ENCODE measurements around the gene OR56B1. TPM values are rescaled to one million over a fixed set of nuclear protein-coding genes. Genes with fewer than 3 reads are reported as not detected.
A peak's percentile ranks its signal among the peaks of the same experiment; 100 is the strongest.

OR56B1 gene
- total RNA-seq (2013), result 0.08 TPM
- under 1 TPM in 1 of 3 donors, not detected in 2; 0.04 TPM for polyA plus RNA-seq
- polyA minus RNA-seq, result not detected in 2 replicates
- 0 to 0.30 (median 0) reads per million in 11 experiments for total RNA-seq

- Histone ChIP-seq H3K27ac (ENCODE audit: low read depth in 1 of 2, low read length in 2 of 2) (no peak within 1 kb of the TSS), H3K4me3 (replicated peaks in 1 of 3; ENCODE audit: low read depth in 2 of 3, low read length in 3 of 3) (no peak within 1 kb of the TSS), H3K36me3 (replicated peaks in 1 of 2; ENCODE audit: control insufficient read depth in 1 of 2, insufficient read depth in 2 of 2, low read length in 2 of 2) (no peaks in the 10 kb centered on the region), H3K4me1 (ENCODE audit: control insufficient read depth in 1 of 2, insufficient read depth in 2 of 2, low read length in 2 of 2) (no peaks in the 10 kb centered on the region), H3K27me3 (ENCODE audit: control insufficient read depth in 2 of 2, insufficient read depth in 2 of 2, low read length in 2 of 2) (no peaks in the 10 kb centered on the region), H3K79me2 (ENCODE audit: insufficient read depth, low read length) (no peaks in the 10 kb centered on the region), H4K20me1 (ENCODE audit: insufficient read depth, low read length) (no peaks in the 10 kb centered on the region), H3K9ac (ENCODE audit: insufficient read depth, low read length, poor library complexity, severe bottlenecking) (no peak within 1 kb of the TSS), H2AFZ (ENCODE audit: insufficient read depth, low read depth, low read length, poor library complexity, severe bottlenecking) (no peak within 1 kb of the TSS), H3K9me3 (replicated peaks in 1 of 2; ENCODE audit: control insufficient read depth in 1 of 2, insufficient read depth in 1 of 2, low read length in 2 of 2) (no peaks in the 10 kb centered on the region), H3K4me2 (replicated peaks; ENCODE audit: extremely low read depth, low read length, poor library complexity, severe bottlenecking) (no peak within 1 kb of the TSS)
- 100% methylated on average over 1 of the region's 1 CpG for WGBS (ENCODE audit: insufficient coverage)
- Mint-ChIP-seq H3K36me3 (no peaks in the 10 kb centered on the region), H3K27ac (no peak within 1 kb of the TSS), H3K4me1 (no peaks in the 10 kb centered on the region), H3K4me3 (no peak within 1 kb of the TSS), H3K9me3 (peaks cover 0 to 7% (median 5%) of the 10 kb centered on the region in 7 donors), H3K27me3 (ENCODE audit: low read depth in 3 of 3) (no peaks in the 10 kb centered on the region)
- DNase-seq, result no peak
- intact Hi-C loops (cut with micrococcal nuclease), result no loop called here
- no peak for TF ChIP-seq CTCF (IDR thresholded peaks at IDR 0.05)
These were observed at the start of gene OR56B1 for GRCh38 chr11:5736396-5736795. Gene OR56B1 (plus strand): TSS chr11:5736448. CDS start chr11:5736517, 69 bp downstream.

DNA sequence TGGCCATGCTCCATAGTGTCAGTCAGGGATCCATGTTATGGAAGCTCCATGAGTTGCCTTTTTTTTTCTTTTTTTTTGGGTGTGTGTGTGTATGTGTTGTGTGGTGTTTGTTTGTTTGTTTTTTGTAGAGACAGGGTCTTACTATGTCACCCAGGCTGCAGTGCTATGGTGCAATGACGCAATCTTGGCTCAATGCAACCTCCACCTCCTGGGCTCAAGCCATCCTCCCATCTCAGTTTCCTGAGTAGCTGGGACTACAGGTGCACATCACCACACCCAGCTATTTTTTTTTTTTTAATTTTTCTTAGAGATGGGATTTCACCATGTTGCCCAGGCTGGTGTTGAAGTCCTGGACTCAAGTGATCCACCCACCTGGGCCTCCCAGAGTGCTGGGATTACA lies 47.8 kb upstream of the OR56B1 start:
- Histone ChIP-seq H3K9ac (ENCODE audit: insufficient read depth, low read length, poor library complexity, severe bottlenecking) (no peak overlapping the region), H3K4me2 (replicated peaks; ENCODE audit: extremely low read depth, low read length, poor library complexity, severe bottlenecking) (no peak overlapping the region)
- no peak for DNase-seq

More for the DNA sequence above, 47.8 kb upstream of the OR56B1 start:
- H3K4me3 ChIP-seq (replicated peaks in 1 of 3; ENCODE audit: low read depth in 2 of 3, low read length in 3 of 3), result peak overlapping the region in 1 of 3 experiments; percentile 13
- H3K4me1 ChIP-seq (ENCODE audit: control insufficient read depth in 1 of 2, insufficient read depth in 2 of 2, low read length in 2 of 2), result peaks cover 40 to 44% of the 10 kb centered on the region in 2 donors
- intact Hi-C loops (cut with micrococcal nuclease), result loop anchor here (5.0 kb wide), 2 partner anchors 66 to 129 kb away; no protein-coding TSS in a partner anchor
- Mint-ChIP-seq H3K27ac (peak overlapping the region; percentile 70 to 100 (median 98)), H3K4me3 (no peak overlapping the region), H3K27me3 (ENCODE audit: low read depth in 3 of 3) (no peaks in the 10 kb centered on the region), H3K36me3 (peaks cover 3 to 8% of the 10 kb centered on the region in 2 donors), H3K9me3 (peaks cover 0 to 3% (median 0%) of the 10 kb centered on the region in 7 donors), H3K4me1 (peaks cover 48% of the 10 kb centered on the region)
- peaks cover 6% of the 10 kb centered on the region for H4K20me1 ChIP-seq (ENCODE audit: insufficient read depth, low read length)
- no peaks in the 10 kb centered on the region for H3K27me3 ChIP-seq (ENCODE audit: control insufficient read depth in 2 of 2, insufficient read depth in 2 of 2, low read length in 2 of 2)
- peak overlapping the region; percentile 43 to 92 for H3K27ac ChIP-seq (ENCODE audit: low read depth in 1 of 2, low read length in 2 of 2)
- no peak overlapping the region for H2AFZ ChIP-seq (ENCODE audit: insufficient read depth, low read depth, low read length, poor library complexity, severe bottlenecking)
- WGBS (ENCODE audit: insufficient coverage), result no CpG with 5 or more reads among the region's 1 CpG
- H3K9me3 ChIP-seq (replicated peaks in 1 of 2; ENCODE audit: control insufficient read depth in 1 of 2, insufficient read depth in 1 of 2, low read length in 2 of 2), result no peaks in the 10 kb centered on the region
- H3K79me2 ChIP-seq (ENCODE audit: insufficient read depth, low read length), result peaks cover 65% of the 10 kb centered on the region
- TF ChIP-seq CTCF (IDR thresholded peaks at IDR 0.05), result no peak
- peaks cover 0 to 5% of the 10 kb centered on the region in 2 donors for H3K36me3 ChIP-seq (replicated peaks in 1 of 2; ENCODE audit: control insufficient read depth in 1 of 2, insufficient read depth in 2 of 2, low read length in 2 of 2)

Data from CD14-positive monocyte (primary cell).